ENCODE data around the gene FAIM2.

Gene FAIM2

GRCh38 chr12:49824416-49824815, 79.3 kb downstream of the FAIM2 start:
- DNase-seq (ENCODE audit: low read depth) = no peak

GRCh38 chr12:49823951-49824350, 79.7 kb downstream of the FAIM2 start:
- no peak for DNase-seq (ENCODE audit: low read depth)

- no peak for DNase-seq (ENCODE audit: low read depth)
Measured at GRCh38 chr12:49823350-49823749, 80.3 kb downstream of the FAIM2 start.

- no peak for DNase-seq (ENCODE audit: low read depth)
Measured at GRCh38 chr12:49821373-49822287, 82.1 kb downstream of the FAIM2 start.

GRCh38 chr12:49819786-49820185, 83.9 kb downstream of the FAIM2 start:
- no peak for DNase-seq (ENCODE audit: low read depth)

GRCh38 chr12:49818241-49818895, 85.3 kb downstream of the FAIM2 start:
- no peak for DNase-seq (ENCODE audit: low read depth)

Data from stimulated activated CD4-positive, alpha-beta T cell treated with anti-CD3 and anti-CD28 coated beads, Interleukin-2, amount 100 ng/mL, for 4 hours (primary cell).